Measurements from ENCODE around the gene NUDT9. TPM values are rescaled to one million over a fixed set of nuclear protein-coding genes. Genes with fewer than 3 reads are reported as not detected.
"Not testable (repeated sequence)": the region's sequence is repeated elsewhere in the genome, so short reads cannot be mapped to it uniquely, and the experiment has no call there.

Gene NUDT9
- total and polyA plus RNA-seq, 2 experiments from 2014 or later, result 35.8 to 62.3 TPM

DNA sequence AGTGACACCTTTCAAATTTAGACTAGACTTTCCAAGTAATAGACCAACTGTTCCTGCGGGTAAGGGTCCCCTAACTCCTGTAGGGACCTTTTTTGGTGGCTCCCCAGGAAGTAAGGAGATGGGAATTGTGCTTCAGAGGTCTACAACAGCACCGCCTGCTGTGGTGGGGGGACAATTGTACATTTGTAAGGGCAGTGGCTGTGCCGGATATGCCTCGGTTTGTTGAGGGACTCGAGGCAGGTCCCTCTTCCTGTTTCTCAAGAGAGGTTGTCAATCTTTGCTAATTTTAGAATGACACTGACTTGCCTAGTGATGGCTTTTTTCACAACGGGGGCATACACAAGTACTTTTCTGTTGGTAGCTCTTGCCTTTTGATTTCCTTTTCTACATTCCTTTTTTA lies 15.9 kb upstream of the NUDT9 start:
- Histone ChIP-seq H3K4me3 (no peak overlapping the region), H3K36me3 (replicated peaks; ENCODE audit: insufficient read depth, low read depth) (no peaks in the 10 kb centered on the region), H3K9me2 (replicated peaks; ENCODE audit: insufficient read depth) (no peaks in the 10 kb centered on the region), H3K27me3 (no peaks in the 10 kb centered on the region), H3K4me1 (ENCODE audit: insufficient read depth) (peaks cover 25% of the 10 kb centered on the region), H4K20me1 (ENCODE audit: insufficient read depth, poor library complexity, severe bottlenecking) (no peaks in the 10 kb centered on the region), H3K4me2 (no peak overlapping the region), H3K79me2 (no peaks in the 10 kb centered on the region), H3K27ac (no peak overlapping the region), H2AFZ (no peak overlapping the region), H3K9me3 (ENCODE audit: low read depth) (no peaks in the 10 kb centered on the region)
- WGBS (ENCODE audit: low lambda C conversion rate, missing lambda C conversion rate), result 93% methylated on average over 6 of the region's 6 CpGs
- no peak for DNase-seq (ENCODE audit: low spot score)
- TF ChIP-seq EZH2 (IDR thresholded peaks at IDR 0.05; ENCODE audit: borderline replicate concordance) (no peak), EZH2phosphoT487 (IDR thresholded peaks at IDR 0.05; ENCODE audit: low read depth, severe bottlenecking, unreplicated experiment) (no peak)
- TF ChIP-seq, protein P1, sequence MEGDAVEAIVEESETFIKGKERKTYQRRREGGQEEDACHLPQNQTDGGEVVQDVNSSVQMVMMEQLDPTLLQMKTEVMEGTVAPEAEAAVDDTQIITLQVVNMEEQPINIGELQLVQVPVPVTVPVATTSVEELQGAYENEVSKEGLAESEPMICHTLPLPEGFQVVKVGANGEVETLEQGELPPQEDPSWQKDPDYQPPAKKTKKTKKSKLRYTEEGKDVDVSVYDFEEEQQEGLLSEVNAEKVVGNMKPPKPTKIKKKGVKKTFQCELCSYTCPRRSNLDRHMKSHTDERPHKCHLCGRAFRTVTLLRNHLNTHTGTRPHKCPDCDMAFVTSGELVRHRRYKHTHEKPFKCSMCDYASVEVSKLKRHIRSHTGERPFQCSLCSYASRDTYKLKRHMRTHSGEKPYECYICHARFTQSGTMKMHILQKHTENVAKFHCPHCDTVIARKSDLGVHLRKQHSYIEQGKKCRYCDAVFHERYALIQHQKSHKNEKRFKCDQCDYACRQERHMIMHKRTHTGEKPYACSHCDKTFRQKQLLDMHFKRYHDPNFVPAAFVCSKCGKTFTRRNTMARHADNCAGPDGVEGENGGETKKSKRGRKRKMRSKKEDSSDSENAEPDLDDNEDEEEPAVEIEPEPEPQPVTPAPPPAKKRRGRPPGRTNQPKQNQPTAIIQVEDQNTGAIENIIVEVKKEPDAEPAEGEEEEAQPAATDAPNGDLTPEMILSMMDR (IDR thresholded peaks at IDR 0.05; ENCODE audit: poor library complexity), result no peak

DNA sequence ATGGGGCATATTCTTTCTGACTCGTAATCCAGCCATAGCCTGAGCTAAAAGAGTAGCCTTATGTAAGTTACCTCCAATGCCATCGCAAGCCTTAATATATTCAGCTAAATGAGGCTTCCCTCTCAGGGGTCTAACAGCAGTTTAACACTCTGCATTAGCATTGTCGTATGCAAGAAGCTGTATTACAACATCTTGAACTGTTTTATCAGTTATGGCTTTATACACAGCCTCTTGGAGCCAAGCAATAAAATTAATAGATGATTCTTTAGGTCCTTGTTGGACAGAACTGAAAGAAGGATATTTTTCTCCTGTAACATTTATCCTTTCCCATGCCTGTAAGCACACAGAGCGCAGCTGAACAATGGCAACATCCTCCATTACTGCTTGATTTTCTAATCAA lies 15.5 kb upstream of the NUDT9 start:
- 69% methylated on average over 4 of the region's 4 CpGs for WGBS (ENCODE audit: low lambda C conversion rate, missing lambda C conversion rate)

DNA sequence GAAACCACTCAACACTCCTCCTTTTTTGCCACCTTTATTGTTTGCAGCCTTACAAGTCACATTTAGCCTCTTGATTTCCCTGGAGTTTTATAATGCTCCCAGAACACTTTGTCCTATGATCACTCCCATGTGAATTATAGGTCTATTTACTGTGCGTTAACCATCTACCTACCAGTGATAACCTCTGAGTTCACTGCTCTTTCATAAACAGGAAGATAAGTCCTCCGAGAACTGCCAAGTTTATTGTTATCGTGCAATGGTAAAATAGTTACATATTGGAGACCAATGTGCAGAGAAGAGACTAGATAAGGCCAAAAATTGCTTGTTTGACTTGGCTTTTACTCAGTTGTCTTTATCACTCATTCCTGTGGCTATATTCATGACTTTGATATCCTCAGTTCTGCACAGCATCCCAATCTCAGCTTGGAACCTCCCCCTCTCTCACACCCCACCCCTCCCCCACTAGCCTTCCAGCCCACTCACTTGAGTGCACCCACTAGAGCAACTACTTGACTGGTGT lies 12.9 kb upstream of the NUDT9 start:
- Histone ChIP-seq H3K79me2 (no peaks in the 10 kb centered on the region), H3K27me3 (no peaks in the 10 kb centered on the region), H3K9me3 (ENCODE audit: low read depth) (no peaks in the 10 kb centered on the region), H3K9me2 (replicated peaks; ENCODE audit: insufficient read depth) (no peaks in the 10 kb centered on the region), H2AFZ (no peak overlapping the region), H3K27ac (peak overlapping the region; percentile 80), H3K36me3 (replicated peaks; ENCODE audit: insufficient read depth, low read depth) (no peaks in the 10 kb centered on the region), H3K4me2 (peak overlapping the region; percentile 42), H4K20me1 (ENCODE audit: insufficient read depth, poor library complexity, severe bottlenecking) (no peaks in the 10 kb centered on the region), H3K4me1 (ENCODE audit: insufficient read depth) (peaks cover 25% of the 10 kb centered on the region), H3K4me3 (no peak overlapping the region)
- TF ChIP-seq, protein P1 (IDR thresholded peaks at IDR 0.05; ENCODE audit: poor library complexity), result no peak
- TF ChIP-seq EZH2 (IDR thresholded peaks at IDR 0.05; ENCODE audit: borderline replicate concordance), result no peak
- TF ChIP-seq EZH2phosphoT487 (IDR thresholded peaks at IDR 0.05; ENCODE audit: low read depth, severe bottlenecking, unreplicated experiment), result no peak
- DNase-seq (ENCODE audit: low spot score), result peak; percentile 51
- 45% methylated on average over 3 of the region's 3 CpGs for WGBS (ENCODE audit: low lambda C conversion rate, missing lambda C conversion rate)

More for the DNA sequence above, 15.5 kb upstream of the NUDT9 start:
- H3K27ac ChIP-seq; H4K20me1 ChIP-seq (ENCODE audit: insufficient read depth, poor library complexity, severe bottlenecking); H3K4me3 ChIP-seq; H3K9me3 ChIP-seq (ENCODE audit: low read depth); DNase-seq (ENCODE audit: low spot score); H3K4me2 ChIP-seq; H3K27me3 ChIP-seq; H3K9me2 ChIP-seq (replicated peaks; ENCODE audit: insufficient read depth); H3K79me2 ChIP-seq; H3K36me3 ChIP-seq (replicated peaks; ENCODE audit: insufficient read depth, low read depth); H2AFZ ChIP-seq: not testable (repeated sequence)
- H3K4me1 ChIP-seq (ENCODE audit: insufficient read depth), result peaks cover 25% of the 10 kb centered on the region

DNA sequence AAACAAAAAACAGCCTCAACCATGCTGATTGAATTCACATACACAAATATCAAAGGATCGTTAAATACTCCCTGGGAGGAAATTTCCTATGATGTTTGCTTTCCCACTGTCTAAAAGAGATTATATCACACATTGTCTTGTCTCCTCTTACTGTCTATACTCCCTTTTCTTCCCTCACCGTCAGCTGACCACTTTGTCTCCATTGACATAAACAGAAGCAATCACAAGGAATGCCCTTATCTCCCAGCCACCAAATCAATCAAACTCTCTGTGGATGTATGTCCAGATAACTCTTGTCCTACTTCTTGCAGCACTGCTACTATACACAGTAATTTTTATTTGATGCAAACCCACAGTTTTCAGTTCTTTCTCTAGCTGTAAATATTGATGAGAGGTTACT lies 12.2 kb upstream of the NUDT9 start:
- Histone ChIP-seq H3K27me3 (no peaks in the 10 kb centered on the region), H2AFZ (no peak overlapping the region), H3K4me3 (no peak overlapping the region), H3K4me1 (ENCODE audit: insufficient read depth) (peaks cover 25% of the 10 kb centered on the region), H4K20me1 (ENCODE audit: insufficient read depth, poor library complexity, severe bottlenecking) (no peaks in the 10 kb centered on the region), H3K9me3 (ENCODE audit: low read depth) (no peaks in the 10 kb centered on the region), H3K4me2 (peak overlapping the region; percentile 42), H3K9me2 (replicated peaks; ENCODE audit: insufficient read depth) (no peaks in the 10 kb centered on the region), H3K79me2 (no peaks in the 10 kb centered on the region), H3K27ac (peak overlapping the region; percentile 80), H3K36me3 (replicated peaks; ENCODE audit: insufficient read depth, low read depth) (no peaks in the 10 kb centered on the region)
- no peak for TF ChIP-seq EZH2phosphoT487 (IDR thresholded peaks at IDR 0.05; ENCODE audit: low read depth, severe bottlenecking, unreplicated experiment)
- TF ChIP-seq, protein P1 (IDR thresholded peaks at IDR 0.05; ENCODE audit: poor library complexity), result no peak
- no peak for TF ChIP-seq EZH2 (IDR thresholded peaks at IDR 0.05; ENCODE audit: borderline replicate concordance)
- WGBS (ENCODE audit: low lambda C conversion rate, missing lambda C conversion rate), result 36% methylated on average over 2 of the region's 2 CpGs
- DNase-seq (ENCODE audit: low spot score), result no peak
